ENCODE data around the gene PGA3. TPM values are rescaled to one million over a fixed set of nuclear protein-coding genes. Genes with fewer than 3 reads are reported as not detected.

PGA3 gene
- total RNA-seq, 4 donors from 2014 or later = 4.3 to 7.9 TPM; not detected in 2

DNA sequence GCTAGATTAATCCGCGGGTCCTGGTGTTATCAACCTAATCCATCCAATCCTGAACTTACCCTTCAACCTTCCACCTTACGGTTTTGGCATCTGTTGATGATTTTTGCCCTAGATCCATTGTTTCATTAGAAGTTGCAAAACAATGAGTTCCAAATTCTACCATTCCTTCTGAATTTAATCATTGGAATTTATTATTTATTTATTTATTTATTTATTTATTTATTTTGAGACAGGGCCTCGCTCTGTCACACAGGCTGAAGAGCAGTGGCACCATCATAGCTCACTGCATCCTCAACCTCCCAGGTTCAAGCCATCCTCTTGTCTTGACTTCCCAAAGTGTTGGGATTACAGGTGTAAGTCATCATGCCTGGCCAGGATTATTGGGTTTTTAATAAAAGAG lies 21.8 kb upstream of the PGA3 start:
- WGBS, 2 donors = 94 to 97% methylated on average over 4 of the region's 4 CpGs
- DNase-seq = no peak
- Histone ChIP-seq H3K9me3 (no peaks in the 10 kb centered on the region), H3K4me3 (replicated peaks in 1 of 3) (no peak overlapping the region), H3K36me3 (no peaks in the 10 kb centered on the region), H3K4me1 (no peaks in the 10 kb centered on the region), H3K27ac (no peak overlapping the region), H3K27me3 (no peaks in the 10 kb centered on the region)
- intact Hi-C loops (cut with DNase I) = no loop called here
- TF ChIP-seq, protein P1, sequence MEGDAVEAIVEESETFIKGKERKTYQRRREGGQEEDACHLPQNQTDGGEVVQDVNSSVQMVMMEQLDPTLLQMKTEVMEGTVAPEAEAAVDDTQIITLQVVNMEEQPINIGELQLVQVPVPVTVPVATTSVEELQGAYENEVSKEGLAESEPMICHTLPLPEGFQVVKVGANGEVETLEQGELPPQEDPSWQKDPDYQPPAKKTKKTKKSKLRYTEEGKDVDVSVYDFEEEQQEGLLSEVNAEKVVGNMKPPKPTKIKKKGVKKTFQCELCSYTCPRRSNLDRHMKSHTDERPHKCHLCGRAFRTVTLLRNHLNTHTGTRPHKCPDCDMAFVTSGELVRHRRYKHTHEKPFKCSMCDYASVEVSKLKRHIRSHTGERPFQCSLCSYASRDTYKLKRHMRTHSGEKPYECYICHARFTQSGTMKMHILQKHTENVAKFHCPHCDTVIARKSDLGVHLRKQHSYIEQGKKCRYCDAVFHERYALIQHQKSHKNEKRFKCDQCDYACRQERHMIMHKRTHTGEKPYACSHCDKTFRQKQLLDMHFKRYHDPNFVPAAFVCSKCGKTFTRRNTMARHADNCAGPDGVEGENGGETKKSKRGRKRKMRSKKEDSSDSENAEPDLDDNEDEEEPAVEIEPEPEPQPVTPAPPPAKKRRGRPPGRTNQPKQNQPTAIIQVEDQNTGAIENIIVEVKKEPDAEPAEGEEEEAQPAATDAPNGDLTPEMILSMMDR (IDR thresholded peaks at IDR 0.05) = no peak
- TF ChIP-seq POLR2A (IDR thresholded peaks at IDR 0.05) = no peak

DNA sequence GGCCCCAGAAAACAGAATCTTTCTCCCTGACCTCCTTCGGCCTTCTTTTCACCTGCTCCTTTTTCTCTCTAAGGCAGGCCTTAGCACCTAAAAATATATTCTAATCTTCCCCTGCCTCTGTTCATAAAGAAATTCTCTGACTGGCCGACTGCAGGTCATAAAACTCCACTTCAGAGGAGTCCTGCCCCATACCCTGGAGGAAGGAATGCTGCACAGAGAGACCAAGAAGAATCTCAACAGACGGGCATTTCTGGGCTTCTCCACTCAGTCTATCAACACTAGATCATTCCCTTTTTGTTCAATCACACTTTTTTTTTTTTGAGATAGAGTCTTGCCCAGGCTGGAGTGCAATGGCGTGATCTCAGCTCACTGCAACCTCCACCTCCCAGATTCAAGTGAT lies 19.7 kb upstream of the PGA3 start:
- H3K4me1 ChIP-seq = no peaks in the 10 kb centered on the region
- no peak for DNase-seq
- H3K27ac ChIP-seq = no peak overlapping the region
- intact Hi-C loops (cut with DNase I) = no loop called here
- no peak overlapping the region for H3K4me3 ChIP-seq (replicated peaks in 1 of 3)
- H3K36me3 ChIP-seq = no peaks in the 10 kb centered on the region
- TF ChIP-seq, protein P1 (IDR thresholded peaks at IDR 0.05) = no peak
- no peak for TF ChIP-seq POLR2A (IDR thresholded peaks at IDR 0.05)
- no peaks in the 10 kb centered on the region for H3K9me3 ChIP-seq
- WGBS, 2 donors = 78 to 86% methylated on average over 4 of the region's 4 CpGs
- H3K27me3 ChIP-seq = no peaks in the 10 kb centered on the region

DNA sequence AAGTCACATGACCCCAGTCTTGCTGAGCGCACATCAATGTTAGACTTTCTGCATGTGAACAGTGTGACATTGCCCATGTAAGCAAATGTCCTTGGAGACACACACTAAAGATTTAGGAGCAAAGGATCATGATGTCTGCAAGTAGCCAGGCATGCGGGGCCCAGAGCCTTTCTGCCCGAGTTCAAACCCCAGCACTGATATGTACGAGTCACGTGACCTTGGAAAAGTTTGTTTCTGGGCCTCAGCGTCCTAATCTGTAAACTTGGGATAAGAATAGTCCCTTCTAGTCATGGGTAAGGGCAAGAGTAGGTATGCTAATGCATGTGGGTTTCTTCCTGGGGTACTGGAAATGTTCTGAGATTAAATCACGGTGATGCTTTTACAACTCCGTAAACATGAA lies 16.8 kb upstream of the PGA3 start:
- H3K4me3 ChIP-seq (replicated peaks in 1 of 3) = no peak overlapping the region
- 90 to 91% methylated on average over 8 of the region's 8 CpGs for WGBS, 2 donors
- DNase-seq = no peak
- no peaks in the 10 kb centered on the region for H3K9me3 ChIP-seq
- TF ChIP-seq POLR2A (IDR thresholded peaks at IDR 0.05) = no peak
- TF ChIP-seq, protein P1 (IDR thresholded peaks at IDR 0.05) = no peak
- intact Hi-C loops (cut with DNase I) = loop anchor here (2.0 to 5.0 kb wide), 2 partner anchors 54 to 216 kb away; partner anchors contain the start of gene CD6
- H3K27me3 ChIP-seq = no peaks in the 10 kb centered on the region
- H3K27ac ChIP-seq = no peak overlapping the region
- H3K36me3 ChIP-seq = no peaks in the 10 kb centered on the region
- no peaks in the 10 kb centered on the region for H3K4me1 ChIP-seq

DNA sequence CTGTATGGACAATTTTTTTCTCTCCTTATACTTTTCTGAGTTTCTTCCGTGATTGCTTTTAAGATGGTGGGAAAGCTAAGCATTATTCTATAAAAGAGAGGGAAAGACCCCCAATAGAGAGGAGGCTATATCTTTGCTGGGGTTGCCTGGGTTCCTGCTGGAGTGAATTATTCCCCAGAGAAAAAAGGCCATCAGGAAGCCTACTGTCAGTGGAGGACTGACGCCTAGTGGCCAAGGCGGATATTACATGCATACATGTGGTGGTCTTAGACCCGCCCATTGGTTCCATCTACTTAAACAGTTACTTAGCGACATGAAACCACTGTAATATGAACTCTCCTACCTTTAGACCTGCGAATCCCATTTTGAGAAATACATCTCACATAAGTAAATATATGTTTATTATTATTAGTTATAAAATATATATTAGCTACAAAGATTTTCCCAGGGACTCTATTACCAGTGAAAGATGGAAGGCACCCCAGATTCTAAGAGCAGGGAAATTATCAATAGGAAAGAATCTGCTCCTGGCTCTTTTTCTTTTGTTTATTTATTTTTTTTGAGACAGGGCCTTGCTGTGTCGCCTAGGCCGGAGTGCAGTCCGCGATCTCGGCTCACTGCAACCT lies 15.7 kb upstream of the PGA3 start:
- Histone ChIP-seq H3K4me1 (peaks cover 0 to under 1% of the 10 kb centered on the region in 2 donors), H3K4me3 (replicated peaks in 1 of 3) (no peak overlapping the region), H3K9me3 (no peaks in the 10 kb centered on the region), H3K27me3 (no peaks in the 10 kb centered on the region), H3K36me3 (no peaks in the 10 kb centered on the region), H3K27ac (no peak overlapping the region)
- no peak for TF ChIP-seq POLR2A (IDR thresholded peaks at IDR 0.05)
- TF ChIP-seq, protein P1 (IDR thresholded peaks at IDR 0.05) = peak; percentile 80 to 94 (median 90)
- intact Hi-C loops (cut with DNase I) = loop anchor here (2.0 to 5.0 kb wide), 2 partner anchors 55 to 217 kb away; partner anchors contain the start of gene CD6
- 37 to 43% methylated on average over 11 of the region's 11 CpGs for WGBS, 2 donors
- DNase-seq = peak; percentile 83 to 85

DNA sequence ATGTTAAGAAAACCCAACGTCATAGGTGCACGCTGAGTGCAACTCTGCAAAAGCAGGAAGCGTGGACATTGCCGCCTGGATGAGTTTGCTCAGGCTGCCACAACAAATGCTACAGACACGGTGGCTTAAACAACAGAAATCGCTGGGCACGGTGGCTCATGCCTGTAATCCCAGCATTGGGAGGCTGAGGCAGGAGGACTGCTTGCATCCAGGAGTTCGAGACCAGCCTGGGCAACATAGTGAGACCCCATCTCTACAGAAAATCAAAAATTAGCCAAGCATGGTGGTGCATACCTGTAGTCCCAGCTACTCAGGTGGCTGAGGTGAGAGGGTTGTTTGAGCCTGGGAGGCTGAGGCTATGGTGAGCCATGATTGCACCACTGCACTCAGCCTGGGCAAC lies 13.4 kb upstream of the PGA3 start:
- H3K9me3 ChIP-seq = no peaks in the 10 kb centered on the region
- intact Hi-C loops (cut with DNase I) = loop anchor here (5.0 kb wide), 1 partner anchor 58 kb away; no protein-coding TSS in a partner anchor
- H3K27ac ChIP-seq = no peak overlapping the region
- no peak for DNase-seq
- no peak for TF ChIP-seq POLR2A (IDR thresholded peaks at IDR 0.05)
- TF ChIP-seq, protein P1 (IDR thresholded peaks at IDR 0.05) = no peak
- H3K36me3 ChIP-seq = no peaks in the 10 kb centered on the region
- 77 to 80% methylated on average over 7 to 8 of the region's 8 CpGs for WGBS, 2 donors
- no peak overlapping the region for H3K4me3 ChIP-seq (replicated peaks in 1 of 3)
- H3K4me1 ChIP-seq = peaks cover 13 to 21% of the 10 kb centered on the region in 2 donors
- H3K27me3 ChIP-seq = no peaks in the 10 kb centered on the region

All from thyroid gland (tissue), 4 donors.